ENCODE measurements around the gene DRAM2.
"Not testable (repeated sequence)": the region's sequence is repeated elsewhere in the genome, so short reads cannot be mapped to it uniquely, and the experiment has no call there.

The DRAM2 gene

DNA sequence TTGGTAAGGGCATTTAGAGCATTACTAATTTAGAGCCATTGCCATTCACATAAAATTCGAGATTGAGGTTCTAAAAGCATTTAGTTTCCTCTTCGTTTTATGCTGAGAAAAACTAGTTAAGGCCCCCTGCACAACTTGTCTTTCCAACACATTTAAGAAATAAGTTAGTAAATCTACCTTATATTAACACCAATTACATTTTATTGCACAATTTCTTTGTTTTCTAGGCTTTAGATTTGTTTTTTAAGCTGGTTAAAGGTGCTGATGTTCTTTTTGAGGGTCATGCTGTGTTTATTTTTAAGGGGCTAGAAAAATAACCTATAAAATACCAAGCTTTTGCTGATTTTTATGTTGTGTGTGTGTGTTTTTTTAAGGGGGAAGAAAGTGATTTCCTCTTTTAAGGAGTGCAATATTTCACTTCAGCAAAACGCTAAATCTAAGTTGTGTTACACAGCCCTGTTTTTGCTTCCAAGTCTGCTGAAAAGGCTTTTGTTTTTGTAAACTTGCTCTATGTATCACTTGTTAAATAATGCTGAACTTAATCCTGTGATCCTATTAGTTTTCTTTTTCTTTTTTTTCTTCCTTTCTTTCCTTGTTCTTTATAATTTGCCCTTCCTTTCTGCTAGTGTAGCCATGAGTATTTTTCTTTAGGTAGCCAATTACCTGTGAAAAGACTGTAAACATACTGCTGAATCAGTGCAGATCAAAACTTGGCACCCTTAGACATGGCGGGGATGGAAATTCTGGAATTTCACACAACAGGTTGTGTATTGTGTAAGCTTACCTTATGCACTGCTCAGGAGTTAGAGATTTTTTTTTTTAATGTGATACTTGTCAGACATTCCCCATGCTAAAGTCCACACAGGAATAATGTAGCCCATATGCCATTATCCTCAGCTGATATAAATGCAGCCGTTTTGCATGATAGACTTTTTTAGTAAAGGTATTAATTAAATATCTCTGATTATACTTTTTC, 1.6 kb upstream of the DRAM2 start:
- DNase-seq, result no peak

DNA sequence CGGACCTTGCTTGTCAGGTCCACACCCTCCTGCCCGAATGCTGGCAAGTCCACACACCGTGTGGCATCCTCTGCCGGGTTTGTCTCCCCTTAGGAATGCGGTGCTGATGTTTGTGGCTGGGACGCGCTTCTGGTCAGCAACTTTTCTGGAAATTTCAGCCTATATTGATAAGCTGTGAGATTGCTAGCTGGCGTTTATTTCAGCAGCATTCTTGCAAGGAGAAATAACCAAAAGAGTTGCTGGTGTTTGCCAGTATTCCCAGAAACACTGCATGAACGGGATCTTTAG, 731 bp upstream of the DRAM2 start:
- no peak for DNase-seq

DNA sequence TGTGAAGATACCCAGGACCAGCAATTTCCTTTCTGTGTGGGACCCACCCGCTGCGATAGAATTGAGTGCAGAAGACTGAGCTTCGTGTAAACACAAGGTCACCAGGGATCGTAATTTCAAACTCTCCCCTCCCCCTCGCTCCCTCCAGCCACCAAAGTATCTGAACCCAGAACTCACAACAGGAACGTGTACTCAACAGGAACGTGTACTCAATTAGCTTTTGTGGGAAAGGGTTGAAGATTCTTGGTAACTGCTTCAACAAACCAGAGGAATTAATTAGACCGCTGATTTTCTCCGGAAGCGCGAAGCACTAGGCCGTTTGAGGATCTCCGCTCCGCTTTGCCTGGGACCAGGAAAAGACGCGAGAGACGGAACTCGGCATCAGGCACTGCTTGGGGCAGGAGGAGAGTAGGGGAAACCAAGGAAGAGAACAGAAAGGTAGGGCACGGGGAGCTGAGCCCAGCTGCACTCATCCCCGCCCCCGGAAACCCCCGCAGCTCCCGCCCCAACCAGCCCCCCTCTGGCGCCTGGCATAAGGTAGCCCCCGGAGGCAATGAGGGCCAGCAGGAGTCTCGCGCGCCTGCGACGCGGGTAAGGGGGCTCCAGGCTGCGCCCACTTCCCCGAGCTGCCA, 453 bp downstream of the DRAM2 start:
- DNase-seq, result no peak

DNA sequence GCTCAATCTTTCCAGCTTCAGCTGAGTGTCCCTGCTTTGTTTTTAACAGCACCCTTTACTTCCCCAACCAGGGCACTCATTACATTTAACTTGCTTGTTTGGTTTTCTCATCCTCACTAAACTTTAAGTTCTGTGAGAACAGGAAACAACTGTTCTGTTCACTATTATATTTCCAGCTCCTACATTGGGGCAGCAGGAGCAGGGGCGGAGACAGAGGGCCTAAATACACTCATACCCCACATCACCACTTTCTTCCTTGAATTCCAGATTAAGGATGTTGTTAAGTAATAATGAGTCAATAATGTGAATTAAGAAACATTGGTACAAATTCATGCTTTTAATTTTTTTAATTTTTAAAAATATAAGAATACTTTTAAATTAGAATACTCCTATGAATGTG, 6.0 kb downstream of the DRAM2 start:
- no peak for DNase-seq

DNA sequence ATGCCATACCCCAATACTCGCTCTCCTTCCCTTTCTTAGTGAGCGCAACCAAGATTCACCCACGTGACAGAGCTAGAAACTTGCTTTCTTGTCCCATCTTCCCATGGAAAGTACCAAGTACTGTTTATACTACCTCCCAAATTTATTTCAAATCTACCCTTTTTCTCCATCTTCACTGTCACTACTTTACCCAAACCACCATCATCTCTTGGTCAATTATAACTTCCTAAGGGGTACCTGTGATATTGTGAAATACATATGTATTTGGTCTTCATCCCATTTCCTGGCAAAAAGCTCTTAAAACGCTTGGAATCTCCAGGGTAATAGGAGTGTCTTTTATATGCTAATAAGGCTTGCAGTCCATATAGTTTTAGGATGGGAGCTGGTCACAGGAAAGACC, 8.2 kb downstream of the DRAM2 start:
- no peak for DNase-seq

DNA sequence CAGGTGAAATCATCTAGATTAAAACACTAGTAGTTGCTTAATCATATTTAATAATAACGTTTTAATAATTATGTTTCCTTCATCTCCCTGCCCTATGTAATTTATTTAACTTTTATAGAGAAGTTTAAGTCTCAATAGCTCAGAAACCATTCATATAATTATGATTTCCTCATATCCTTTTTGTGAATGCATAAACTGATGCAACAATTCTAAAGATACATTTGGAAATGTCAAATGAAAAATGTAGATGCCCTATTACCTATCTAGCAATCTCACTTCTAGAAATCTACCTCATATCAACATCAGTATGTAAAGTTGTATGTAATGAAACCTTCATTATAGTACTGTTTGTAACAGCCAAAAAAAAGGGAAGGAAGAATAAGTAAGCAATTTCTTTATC, 10.5 kb downstream of the DRAM2 start:
- DNase-seq, result no peak

DNA sequence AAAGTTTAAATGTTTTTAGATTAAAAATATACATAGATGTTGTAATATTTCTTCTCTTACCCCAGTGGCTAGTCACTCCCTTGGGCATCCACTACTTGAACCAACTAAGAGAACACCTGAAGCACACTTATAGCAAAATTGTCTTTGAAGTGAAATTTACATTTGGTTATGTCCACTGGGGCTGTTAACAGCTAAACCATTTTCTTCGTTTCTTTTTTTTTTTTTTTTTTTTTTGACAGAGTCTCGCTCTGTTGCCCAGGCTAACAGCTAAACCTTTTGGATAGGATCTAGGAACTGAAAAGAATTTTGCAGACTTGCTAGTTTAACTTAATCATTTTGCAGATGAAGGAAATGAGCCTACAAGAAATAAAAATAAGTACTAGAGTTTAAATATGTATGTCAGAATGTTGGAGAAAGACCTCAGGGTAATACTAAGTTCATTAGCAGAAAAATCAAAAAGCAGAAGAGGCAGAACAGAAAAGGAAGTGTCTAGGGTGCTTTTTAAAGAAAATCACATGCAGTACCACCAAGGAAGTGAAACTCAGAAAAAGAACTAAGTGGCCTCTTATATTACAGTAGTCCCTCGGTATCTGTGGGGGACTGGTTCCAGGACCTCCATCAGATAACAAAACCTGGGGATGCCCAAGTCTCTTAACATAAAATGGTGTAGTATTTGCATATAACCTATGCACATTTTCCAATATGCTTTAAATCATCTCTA, 11.8 kb downstream of the DRAM2 start:
- DNase-seq, result no peak

DNA sequence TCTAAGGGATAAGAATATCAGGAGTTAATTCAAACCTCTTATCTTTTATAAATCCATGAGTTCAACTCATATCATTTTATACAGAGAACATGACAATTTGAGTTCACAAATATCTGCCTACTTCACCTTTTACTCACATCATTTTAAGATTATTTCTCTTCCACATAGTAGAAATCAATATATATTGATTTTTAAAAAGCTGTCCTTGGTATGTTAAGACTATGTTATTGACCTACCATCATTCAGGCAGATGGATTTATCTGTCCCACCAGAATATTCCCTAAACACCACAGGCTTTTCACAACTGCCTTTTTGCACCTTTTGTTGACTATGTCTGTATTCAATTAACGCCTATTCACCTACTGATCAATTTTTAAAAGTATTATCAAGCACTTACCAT, 13.5 kb downstream of the DRAM2 start:
- DNase-seq, result no peak

DNA sequence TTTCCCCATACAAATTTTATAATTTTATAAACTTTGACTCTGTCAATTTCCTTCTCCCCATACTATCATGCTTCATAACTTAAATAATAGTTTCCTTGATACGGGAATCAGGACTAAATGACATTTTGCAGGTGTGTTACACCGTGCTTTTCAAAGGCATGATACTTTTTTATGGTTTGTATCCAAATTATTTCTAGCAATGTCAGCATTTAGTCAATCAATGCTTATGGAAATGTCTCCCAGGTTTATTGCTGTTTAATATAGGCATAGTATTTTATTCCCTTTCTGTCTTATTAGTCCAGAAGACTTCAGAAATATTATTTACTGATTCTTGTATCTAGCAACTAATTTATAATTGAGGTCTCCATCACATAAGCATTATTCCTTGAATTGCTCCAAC, 23.4 kb downstream of the DRAM2 start:
- DNase-seq, result no peak

DNA sequence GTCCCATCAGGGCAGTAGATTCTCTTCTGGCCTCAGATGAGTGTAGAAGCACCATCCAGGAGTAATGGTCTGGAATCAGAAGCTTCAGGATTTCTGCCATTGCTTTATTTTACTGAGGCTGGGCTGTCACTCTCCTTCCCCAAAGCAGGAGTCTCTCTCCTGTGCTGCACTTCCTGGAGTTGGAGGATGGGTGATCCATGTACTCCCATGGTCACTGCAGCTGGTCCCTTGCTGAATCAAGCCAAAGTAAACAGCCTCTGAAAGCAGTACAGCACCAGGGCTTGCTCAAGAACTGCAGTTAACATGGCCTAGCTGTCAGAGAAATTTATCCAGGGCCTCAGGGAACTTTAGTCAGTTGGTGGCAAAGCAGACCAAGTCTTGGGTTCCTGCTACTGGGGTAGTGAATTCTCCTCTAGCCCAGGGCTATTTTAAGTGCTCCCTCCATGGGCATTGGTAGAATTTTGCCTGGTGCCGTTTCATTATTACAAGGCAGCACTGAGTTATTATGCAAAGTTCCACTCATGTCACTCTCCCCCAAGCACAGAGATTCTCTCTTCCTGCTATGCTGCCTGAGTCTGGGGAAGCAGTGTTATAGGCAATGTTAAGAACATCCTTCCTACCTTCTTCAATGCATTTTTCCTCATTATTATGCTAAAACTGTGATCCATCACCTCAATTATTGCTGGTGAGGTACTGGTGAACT, 29.5 kb downstream of the DRAM2 start:
- no peak for DNase-seq

DNA sequence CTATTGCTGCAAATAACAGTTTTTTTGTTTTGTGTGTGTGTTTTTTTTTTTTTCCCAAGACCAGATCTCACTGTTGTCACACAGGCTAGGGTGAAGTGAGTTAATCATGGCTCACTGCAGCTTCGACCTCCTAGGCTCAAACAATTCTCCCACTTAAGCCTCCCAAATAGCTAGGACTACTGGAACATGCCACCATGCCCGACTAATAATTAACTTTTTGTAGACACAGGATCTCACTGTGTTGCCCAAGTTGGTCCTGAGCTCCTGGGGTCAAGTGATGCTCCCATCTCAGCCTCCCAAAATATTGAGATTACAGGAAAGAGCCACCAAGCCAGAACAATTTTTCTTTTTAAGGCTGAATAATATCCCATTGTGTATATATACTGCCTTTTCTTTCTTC, 34.9 kb downstream of the DRAM2 start:
- no peak for DNase-seq

DNA sequence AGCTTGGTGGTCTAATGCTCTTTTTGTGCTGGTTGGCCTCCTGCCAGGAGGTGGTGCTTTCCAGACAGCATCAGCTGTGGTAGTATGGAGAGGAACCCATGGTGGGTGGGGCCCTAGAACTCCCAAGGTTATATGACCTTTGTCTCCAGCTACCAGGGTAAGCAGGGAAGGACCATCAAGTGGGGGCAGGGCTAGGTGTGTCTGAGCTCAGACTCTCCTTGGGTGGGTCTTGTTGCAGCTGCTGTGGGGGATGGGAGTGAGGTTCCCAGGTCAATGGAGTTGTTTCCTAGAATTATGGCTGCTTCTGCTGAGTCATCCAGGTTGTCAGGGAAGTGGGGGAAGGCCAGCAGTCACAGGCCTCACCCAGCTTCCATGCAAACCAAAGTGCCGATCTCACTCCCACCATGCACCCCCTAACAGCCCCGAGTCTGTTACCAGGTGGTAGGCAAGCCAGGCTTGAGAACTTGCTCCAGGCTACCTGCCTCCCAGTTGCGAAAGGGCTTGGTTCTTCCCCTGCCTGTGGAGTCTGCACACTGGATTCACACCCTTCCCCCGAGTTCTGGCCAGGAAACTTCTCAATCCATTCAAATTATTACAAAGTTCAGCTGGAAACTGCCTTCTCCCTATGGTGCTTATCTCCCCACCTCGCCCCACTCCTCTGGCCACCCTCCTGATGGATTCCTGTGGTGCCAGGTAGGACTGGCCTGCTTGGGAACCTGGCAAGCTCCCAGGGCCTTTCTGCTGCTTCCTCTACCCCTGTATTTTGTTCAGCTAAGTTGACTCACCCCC, 37.8 kb downstream of the DRAM2 start:
- DNase-seq, result no peak

DNA sequence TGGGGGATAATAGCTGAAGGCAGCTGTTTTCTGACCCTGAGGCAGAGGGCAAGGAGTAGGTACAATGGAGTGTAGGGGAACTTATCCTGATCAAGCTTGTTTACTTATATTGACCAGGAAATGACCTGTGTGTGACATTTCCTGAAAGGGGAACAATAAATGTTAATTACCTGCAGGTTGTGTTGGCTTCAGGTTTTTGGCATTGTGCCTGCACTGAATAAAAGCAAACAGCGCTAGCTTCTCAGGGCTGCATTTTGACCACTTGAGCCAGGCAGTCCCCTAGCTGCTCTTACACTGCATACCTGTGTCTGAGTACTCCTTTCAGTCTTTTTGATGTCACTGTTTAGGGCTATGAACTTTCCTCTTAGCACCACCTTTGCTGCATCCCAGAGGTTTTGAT, 40.6 kb downstream of the DRAM2 start:
- no peak for DNase-seq

DNA sequence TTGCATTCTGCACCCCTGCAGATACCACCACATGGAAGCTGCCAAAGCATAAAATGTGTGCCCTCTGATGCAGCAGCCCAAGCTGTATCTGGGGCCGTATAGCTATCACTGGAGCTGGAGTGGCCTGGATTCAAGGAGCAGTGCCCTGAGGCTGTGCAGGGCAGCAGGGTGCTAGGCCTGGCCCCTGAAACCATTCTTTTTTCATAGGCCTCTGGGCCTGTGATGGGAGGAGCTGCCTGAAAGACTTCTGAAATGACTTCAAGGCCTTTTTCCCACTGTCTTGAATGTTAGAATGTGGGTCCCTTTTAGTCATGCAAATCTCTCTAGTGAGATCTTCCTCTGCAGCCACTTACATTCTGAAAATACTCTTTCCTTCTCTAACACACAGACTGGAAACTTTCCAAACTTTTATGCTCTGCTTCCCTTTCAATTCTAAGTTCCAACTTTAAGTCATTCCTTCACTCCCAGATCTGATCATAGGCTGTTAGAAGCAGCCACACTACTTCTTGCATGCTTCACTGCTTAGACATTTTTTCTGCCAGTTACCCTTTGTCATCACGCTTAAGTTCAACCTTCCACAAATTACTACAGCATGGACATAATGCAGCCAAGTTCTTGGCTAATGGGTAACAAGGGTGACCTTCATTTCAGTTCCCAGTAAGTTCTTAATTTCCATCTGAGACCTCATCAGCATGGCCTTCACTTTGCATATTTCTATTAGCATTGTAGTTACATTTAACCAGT, 42.4 kb downstream of the DRAM2 start:
- no peak for DNase-seq

DNA sequence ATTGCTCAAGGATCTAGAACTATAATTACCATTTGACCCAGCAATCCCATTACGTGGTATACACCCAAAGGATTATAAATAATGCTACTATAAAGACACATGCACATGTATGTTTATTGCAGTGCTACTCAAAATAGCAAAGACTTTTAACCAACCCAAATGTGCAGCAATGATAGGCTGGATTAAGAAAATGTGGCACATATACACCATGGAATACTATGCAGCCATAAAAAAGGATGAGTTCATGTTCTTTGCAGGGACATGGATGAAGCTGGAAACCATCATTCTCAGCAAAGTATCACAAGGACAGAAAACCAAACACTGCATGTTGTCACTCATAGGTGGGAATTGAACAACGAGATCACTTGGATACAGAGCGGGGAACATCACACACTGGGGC, 44.5 kb downstream of the DRAM2 start:
- not testable (repeated sequence) for DNase-seq

DNA sequence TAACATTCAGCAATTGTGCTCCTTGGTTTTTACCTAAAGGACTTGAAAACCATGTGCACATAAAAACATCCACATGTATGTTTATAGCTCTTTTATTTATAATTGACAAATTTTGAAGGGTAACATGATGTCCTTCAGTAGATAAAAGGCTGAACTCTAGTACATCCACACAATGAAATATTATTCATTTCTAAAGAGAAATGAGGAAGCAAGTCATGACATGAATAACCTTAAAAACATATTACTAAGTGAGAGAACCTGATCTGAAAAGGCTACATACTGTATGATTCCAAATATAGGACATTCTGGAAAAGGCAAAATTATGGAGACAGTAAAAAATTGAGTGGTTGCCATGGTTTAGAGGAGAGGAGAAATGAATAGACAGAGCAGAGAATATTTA, 50.3 kb downstream of the DRAM2 start:
- DNase-seq, result no peak

DNA sequence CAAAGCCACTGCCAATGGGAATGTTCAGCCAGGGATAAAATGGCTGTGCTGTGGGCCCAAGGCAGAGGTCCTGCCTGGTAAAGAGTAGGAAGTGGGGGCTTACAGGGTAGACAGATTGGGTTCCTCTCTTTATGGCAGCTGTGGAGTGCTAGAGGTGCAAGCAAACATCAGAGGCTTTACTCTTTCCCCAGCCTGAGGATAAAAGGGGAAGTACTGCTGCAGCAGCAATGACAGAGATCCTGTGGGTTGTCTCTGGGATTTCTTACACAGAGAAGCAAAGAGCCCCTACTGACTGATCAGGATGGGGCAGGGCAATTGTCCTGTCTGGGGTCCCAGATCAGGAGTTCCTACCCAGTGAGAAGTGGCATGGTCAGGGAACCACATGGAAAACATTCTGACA, 54.2 kb downstream of the DRAM2 start:
- no peak for DNase-seq

DNA sequence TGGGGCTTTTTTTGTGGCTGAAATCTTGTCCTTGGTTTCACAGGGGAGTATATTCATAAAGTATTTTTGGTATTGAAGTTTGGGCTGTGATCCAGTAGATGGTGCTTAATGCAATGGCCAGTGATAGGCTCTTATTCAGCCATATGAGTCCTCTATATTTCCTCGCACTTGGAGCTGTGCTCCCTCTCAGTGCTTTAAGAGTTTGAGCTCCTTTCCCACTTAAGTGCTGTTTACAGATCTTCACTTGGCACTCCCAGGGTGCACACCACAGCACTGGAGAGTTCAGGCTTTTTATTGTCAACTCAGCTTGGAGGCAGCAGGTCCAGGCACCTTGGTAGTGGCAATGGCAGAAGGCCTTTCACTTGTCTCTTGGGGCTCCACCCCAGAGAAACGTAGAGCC, 54.9 kb downstream of the DRAM2 start:
- DNase-seq, result no peak

DNA sequence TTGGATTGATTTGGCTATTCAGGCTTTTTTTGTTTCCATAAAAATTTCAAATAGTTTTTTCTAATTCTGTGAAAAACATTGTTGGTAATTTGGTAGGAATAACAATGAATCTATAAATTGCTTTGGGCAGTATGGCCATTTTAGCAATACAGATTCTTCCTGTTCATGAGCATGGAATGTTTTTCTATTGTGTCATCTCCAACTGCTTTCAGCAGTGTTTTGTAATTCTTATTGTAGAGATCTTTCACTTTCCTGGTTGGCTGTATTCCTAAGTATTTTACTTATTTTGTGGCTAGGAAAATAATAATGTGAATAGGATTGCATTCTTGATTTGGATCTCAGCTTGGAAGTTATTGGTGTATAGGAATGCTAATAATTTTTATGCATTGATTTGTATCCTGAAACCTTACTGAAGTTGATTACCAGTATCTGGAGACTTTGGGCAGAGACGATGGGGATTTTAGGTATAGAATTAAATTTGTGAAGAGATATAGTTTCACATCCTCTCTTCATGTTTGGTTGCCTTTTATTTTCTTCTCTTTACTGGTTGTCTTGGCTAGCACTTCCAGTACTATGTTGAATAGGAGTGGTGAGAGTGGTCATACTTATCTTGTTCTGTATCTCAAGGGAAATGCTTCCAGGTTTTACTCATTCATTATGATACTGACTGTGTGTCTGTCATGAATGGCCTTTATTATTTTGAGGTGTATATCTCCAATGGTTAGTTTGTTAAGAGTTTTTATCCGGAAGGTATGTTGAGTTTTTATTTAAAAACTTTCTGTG, 57.3 kb downstream of the DRAM2 start:
- no peak for DNase-seq

DNA sequence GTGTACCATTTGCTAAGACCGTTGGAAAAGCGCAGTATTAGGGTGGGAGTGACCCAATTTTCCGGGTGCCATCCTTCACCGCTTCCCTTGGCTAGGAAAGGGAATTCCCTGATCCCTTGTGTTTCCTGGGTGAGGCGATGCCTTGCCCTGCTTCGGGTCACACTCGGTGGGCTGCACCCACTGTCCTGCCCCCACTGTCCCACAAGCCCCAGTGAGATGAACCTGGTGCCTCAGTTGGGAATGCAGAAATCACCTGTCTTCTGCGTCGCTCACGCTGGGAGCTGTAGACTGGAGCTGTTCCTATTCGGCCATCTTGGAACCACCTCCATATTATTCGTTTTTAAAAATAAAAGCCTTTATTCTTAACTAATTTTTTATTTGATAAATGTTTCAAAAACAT, 60.6 kb downstream of the DRAM2 start:
- not testable (repeated sequence) for DNase-seq

DNA sequence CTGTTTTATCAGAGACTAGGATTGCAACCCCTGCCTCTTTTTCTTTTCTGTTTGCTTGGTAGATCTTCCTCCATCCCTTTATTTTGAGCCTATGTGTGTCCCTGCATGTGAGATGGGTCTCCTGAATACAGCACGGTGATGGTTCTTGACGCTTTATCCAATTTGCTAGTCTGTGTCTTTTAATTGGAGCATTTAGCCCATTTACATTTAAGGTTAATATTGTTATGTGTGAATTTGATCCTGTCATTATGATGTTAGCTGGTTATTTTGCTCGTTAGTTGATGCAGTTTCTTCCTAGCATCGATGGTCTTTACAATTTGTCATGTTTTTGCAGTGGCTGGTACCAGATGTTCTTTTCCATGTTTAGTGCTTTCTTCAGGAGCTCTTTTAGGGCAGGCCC, 62.6 kb downstream of the DRAM2 start:
- not testable (repeated sequence) for DNase-seq
